ENCODE results near the gene ZNF638. TPM values are rescaled to one million over a fixed set of nuclear protein-coding genes. Genes with fewer than 3 reads are reported as not detected.

ZNF638 gene
- total RNA-seq, 1 experiment from 2014 or later, result 106 TPM

- in situ Hi-C loops (cut with HindIII; ENCODE audit: low sequenced_read_pairs), result no loop called here
- no peak for DNase-seq (ENCODE audit: low spot score)
These were observed 152.8 kb downstream of the ZNF638 start for GRCh38 chr2:71484354-71484753.

Other genes starting within 250 kb of the ZNF638 start
- gene MCEE, start 201.6 kb upstream of the ZNF638 start, total RNA-seq (2014; rRNA removed; shearing (Covaris generic)), result 4.3 and 17.9 TPM in 2 replicates
- gene MPHOSPH10, start 201.1 kb upstream of the ZNF638 start, total RNA-seq (2014; rRNA removed; shearing (Covaris generic)), result 13.2 and 17.5 TPM in 2 replicates
- gene PAIP2B, start 104.7 kb upstream of the ZNF638 start, total RNA-seq (2014; rRNA removed; shearing (Covaris generic)), result 1.1 and 2.4 TPM in 2 replicates
- 0.18 and 3.8 TPM in 2 replicates for gene DYSF, start 121.8 kb downstream of the ZNF638 start, total RNA-seq (2014; rRNA removed; shearing (Covaris generic))